Measurements from ENCODE around the gene FADS2.

The FADS2 gene

DNA sequence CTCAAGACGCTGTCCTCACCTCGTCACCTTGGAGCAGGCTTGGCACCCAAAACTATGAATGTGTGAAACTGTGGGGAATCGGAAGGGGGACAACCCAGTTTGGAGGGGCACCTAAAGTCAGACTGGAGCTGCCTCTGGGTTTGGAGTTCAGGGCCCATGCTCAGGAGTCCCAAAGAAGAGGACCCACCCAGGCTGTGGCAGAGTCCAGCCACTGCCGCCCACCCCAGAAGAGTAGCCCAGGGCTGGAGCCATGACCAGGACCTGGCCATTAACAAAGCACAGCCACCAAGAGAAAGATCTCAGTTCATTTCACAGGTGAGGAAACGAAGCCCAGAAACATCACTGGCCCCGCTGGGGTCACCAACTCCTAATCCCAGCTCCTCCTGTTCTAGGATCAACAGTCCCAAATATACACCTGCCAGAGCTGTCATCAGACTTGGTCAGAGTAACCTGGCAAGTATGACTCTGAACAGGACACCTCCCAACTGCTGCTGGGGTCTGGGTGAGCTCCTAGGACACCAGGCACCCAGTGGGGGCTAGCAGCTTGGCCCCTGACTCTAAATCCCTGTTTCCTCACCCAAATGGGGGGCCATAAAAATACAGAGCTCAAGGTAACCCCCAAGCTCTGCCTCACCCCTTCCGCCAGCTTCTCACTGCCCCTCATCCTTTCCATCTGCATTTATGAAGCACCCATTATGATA is 86.5 kb downstream of the FADS2 start:
- Histone ChIP-seq H3K36me3 (ENCODE audit: control insufficient read depth, low read length) (no peaks in the 10 kb centered on the region), H4K20me1 (ENCODE audit: control insufficient read depth, insufficient read depth, low read depth, low read length) (no peaks in the 10 kb centered on the region), H3K9me3 (ENCODE audit: control insufficient read depth, insufficient read depth, low read length) (no peaks in the 10 kb centered on the region), H3K4me3 (ENCODE audit: low read length) (no peak overlapping the region), H3K27me3 (ENCODE audit: control insufficient read depth, low read length) (peaks cover 12% of the 10 kb centered on the region; the same call in 1 of the 2 replicates), H3K79me2 (ENCODE audit: control insufficient read depth, low read length) (no peaks in the 10 kb centered on the region), H3K4me2 (ENCODE audit: low read length) (no peak overlapping the region), H3K4me1 (ENCODE audit: control insufficient read depth, low read length) (no peaks in the 10 kb centered on the region), H3K27ac (ENCODE audit: low read depth, low read length) (no peak overlapping the region), H3K9me2 (replicated peaks; ENCODE audit: control insufficient read depth, low read length) (no peaks in the 10 kb centered on the region), H3F3A (ENCODE audit: control insufficient read depth, insufficient read depth) (no peaks in the 10 kb centered on the region)
- TF ChIP-seq EZH2phosphoT487 (IDR thresholded peaks at IDR 0.05; ENCODE audit: borderline replicate concordance, low read length): no peak
- TF ChIP-seq, protein P1, sequence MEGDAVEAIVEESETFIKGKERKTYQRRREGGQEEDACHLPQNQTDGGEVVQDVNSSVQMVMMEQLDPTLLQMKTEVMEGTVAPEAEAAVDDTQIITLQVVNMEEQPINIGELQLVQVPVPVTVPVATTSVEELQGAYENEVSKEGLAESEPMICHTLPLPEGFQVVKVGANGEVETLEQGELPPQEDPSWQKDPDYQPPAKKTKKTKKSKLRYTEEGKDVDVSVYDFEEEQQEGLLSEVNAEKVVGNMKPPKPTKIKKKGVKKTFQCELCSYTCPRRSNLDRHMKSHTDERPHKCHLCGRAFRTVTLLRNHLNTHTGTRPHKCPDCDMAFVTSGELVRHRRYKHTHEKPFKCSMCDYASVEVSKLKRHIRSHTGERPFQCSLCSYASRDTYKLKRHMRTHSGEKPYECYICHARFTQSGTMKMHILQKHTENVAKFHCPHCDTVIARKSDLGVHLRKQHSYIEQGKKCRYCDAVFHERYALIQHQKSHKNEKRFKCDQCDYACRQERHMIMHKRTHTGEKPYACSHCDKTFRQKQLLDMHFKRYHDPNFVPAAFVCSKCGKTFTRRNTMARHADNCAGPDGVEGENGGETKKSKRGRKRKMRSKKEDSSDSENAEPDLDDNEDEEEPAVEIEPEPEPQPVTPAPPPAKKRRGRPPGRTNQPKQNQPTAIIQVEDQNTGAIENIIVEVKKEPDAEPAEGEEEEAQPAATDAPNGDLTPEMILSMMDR (IDR thresholded peaks at IDR 0.05; ENCODE audit: low read depth, low read length, poor library complexity, severe bottlenecking): no peak

DNA sequence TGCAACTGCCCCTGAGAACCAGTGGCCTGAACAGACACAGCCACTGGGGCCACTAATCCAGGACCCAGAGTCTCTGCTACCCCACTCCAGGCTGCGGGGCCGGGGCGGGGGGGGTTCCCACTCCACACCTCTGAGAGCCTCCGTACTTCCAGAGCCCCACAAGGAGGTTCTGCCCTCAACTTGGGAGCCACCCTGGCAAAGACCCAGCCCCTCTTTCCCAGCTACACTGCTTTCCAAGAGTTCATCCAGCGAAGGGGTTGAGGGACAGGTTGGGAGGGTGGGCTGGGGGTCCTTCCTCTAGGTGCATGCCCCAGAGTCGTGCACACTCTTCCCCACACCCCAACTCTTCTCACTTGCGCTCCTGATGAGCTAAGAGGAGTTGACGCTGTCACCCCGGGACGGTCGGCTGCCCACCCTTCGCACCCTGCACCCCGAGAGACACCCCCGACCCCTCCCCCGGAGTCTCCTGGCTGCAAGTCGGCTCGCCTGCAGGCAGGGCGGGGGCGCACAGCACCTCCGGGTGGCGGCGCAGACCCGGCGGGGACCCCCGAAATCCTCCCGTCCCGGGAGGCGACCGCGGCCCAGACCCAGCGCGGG is 88.7 kb downstream of the FADS2 start:
- Histone ChIP-seq H3K27me3 (ENCODE audit: control insufficient read depth, low read length) (peaks cover 12% of the 10 kb centered on the region; the same call in 1 of the 2 replicates), H3K79me2 (ENCODE audit: control insufficient read depth, low read length) (no peaks in the 10 kb centered on the region), H4K20me1 (ENCODE audit: control insufficient read depth, insufficient read depth, low read depth, low read length) (no peaks in the 10 kb centered on the region), H3K4me3 (ENCODE audit: low read length) (no peak overlapping the region), H3K9me3 (ENCODE audit: control insufficient read depth, insufficient read depth, low read length) (no peaks in the 10 kb centered on the region), H3K36me3 (ENCODE audit: control insufficient read depth, low read length) (no peaks in the 10 kb centered on the region), H3K9me2 (replicated peaks; ENCODE audit: control insufficient read depth, low read length) (no peaks in the 10 kb centered on the region), H3K4me2 (ENCODE audit: low read length) (no peak overlapping the region), H3F3A (ENCODE audit: control insufficient read depth, insufficient read depth) (no peaks in the 10 kb centered on the region), H3K27ac (ENCODE audit: low read depth, low read length) (no peak overlapping the region), H3K4me1 (ENCODE audit: control insufficient read depth, low read length) (no peaks in the 10 kb centered on the region)
- TF ChIP-seq EZH2phosphoT487 (IDR thresholded peaks at IDR 0.05; ENCODE audit: borderline replicate concordance, low read length): no peak
- TF ChIP-seq, protein P1 (IDR thresholded peaks at IDR 0.05; ENCODE audit: low read depth, low read length, poor library complexity, severe bottlenecking): no peak
